GM12872 (cell line): ENCODE results near the gene KAZN.

Experiments
- CTCF ChIP-seq: IDR thresholded peaks from 3 replicates; pipeline ENCODE4 v1.5.1; 2011; ENCODE audit warnings: low read depth, mild to moderate bottlenecking, low read length, moderate library complexity; ENCODE audit not compliant: insufficient read depth

Gene KAZN

DNA sequence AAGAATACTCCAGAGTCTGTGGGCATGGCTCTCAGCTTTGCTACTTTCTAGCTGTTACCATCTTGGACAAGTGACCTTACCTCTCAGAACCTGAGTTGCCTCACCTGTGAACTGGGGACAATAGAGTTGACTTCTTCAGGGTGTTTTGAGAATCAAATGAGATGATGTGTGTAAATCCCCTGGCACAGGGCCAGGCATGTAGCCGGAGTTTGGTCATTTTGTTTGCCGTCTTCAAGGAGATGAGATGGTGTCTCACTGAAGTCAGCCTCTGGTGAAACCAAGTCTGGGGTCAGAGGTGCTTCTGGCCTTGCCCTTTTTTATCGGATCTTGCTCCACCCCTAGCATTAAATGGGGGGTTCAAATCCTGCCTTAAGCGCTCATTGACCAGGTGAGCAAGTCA is 405.9 kb downstream of the KAZN start:
- TF ChIP-seq CTCF: no peak

DNA sequence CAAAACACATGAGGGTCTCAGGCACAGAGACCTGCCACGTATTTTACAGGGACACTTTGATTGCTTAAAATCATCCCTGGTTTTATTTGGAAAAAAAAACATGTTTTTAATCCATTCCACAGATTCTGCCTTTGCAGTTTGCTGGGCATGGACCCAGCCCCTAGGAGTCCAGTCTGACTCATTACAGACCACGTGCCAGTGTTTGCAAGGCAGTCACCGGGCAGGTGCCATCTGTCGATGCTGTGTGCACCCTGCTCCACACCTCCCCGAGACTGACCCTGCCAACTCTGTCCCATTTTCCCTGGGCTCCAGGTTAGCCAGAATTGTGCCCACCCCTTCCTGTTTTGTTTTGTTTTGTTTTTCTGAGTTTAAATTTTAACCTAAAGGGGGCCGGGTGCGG is 406.6 kb downstream of the KAZN start:
- no peak for TF ChIP-seq CTCF

GRCh38 chr1:15007368-15007767 is 408.9 kb downstream of the KAZN start:
- TF ChIP-seq CTCF: no peak

DNA sequence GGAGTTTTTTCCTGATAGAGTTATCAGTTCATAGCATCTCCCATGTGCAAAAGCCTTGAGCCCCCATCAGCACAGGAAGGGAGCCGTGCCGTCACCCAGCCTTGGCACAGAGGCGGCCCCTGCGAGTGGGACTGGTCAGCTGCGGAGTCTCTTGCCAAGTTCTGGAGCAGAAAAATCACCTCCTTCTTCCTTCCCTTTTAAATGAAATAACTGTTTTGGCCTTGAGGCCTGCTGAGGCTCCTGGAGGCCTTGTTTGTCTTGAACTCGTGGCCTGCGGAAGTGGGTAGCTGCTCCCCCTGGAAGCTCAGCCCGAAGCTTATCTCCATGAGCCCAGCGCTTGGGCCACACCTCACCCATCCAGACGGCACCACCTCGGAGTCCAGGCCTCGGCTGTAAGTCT is 409.4 kb downstream of the KAZN start:
- TF ChIP-seq CTCF: no peak

GRCh38 chr1:15008783-15009729 is 410.6 kb downstream of the KAZN start:
- TF ChIP-seq CTCF: no peak

GRCh38 chr1:15011160-15011559 is 412.7 kb downstream of the KAZN start:
- TF ChIP-seq CTCF: no peak

DNA sequence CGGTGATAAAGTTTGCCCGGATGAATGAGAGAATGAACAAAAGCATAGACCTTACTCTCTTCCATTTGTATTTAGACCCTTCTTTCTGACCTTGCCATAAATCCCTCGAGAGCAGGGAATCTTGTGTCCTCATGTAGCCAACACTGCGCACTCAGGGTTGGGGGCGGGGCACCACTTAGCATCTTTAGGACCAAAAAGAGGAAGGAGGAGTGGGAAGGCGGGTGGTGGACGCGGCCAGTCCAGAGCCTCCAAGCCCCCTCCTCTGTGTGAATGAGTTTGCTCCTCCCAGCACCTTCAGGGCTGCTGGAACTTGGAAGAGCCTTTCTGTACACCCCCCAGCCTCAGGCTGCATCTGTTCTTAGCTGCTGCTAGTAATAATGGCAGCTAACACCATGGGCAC is 413.2 kb downstream of the KAZN start:
- TF ChIP-seq CTCF: no peak
